AG04450 (cell line): ENCODE data around the gene RHBDF1. TPM values are rescaled to one million over a fixed set of nuclear protein-coding genes. Genes with fewer than 3 reads are reported as not detected.

Experiments used
- CTCF ChIA-PET: fragments of 300-600, 350-600 bp; formaldehyde crosslinking; extraction: SDS; loops from one replicate; lab custom pipeline; 2022; ENCODE audit warnings: antibody characterized with exemption, inconsistent platforms; lab: Charles Lee
- POLR2A ChIA-PET: fragments of 350-600 bp; formaldehyde crosslinking; extraction: SDS; loops from one replicate; lab custom pipeline; 2021; ENCODE audit warnings: antibody characterized with exemption, inconsistent platforms; lab: Yijun Ruan, JAX
- DNase-seq: peaks from one replicate; pipeline ENCODE4 v3.0.0-alpha.2; 2011; ENCODE audit warnings: low read depth, low spot score
- H3K27ac ChIP-seq: one replicate; pipeline ENCODE4 v1.5.1; 2012; ENCODE audit warnings: low read depth, low read length, control low read depth
- H3K27me3 ChIP-seq: one replicate; pipeline ENCODE4 v1.6.0; 2012; ENCODE audit warnings: low read length; ENCODE audit not compliant: control insufficient read depth, insufficient read depth
- H3K4me3 ChIP-seq: 2 replicates; pipeline ENCODE4 v1.5.1; 2011; ENCODE audit warnings: mild to moderate bottlenecking, low read depth, low read length, control low read depth
- H3K9me3 ChIP-seq: 2 replicates; pipeline ENCODE4 v1.5.1; 2012; ENCODE audit warnings: low read length; ENCODE audit not compliant: control insufficient read depth, insufficient read depth
- CTCF ChIP-seq: IDR thresholded peaks from 2 replicates; pipeline ENCODE4 v1.5.1; 2011; ENCODE audit warnings: low read depth, low read length, control low read depth, inconsistent platforms
- polyA plus RNA-seq: library from polyadenylated mRNA; depleted of rRNA; stranded (reverse); fragments of >200 nt; gene quantifications from 2 replicates; pipeline ENCODE4 v1.2.3, GENCODE V29; 2011

Gene RHBDF1
- polyA plus RNA-seq, 1 experiment = 50.2 TPM

- ChIA-PET CTCF (interaction anchor here (0.5 to 0.9 kb wide), 2 partner anchors 47 to 145 kb away, joined by 3 to 7 read pairs; no protein-coding TSS in a partner anchor), POLR2A (interaction anchor here (1.1 kb wide), 1 partner anchor 240 kb away, joined by 3 read pairs; the partner anchor contains the start of gene AXIN1)
- no peak for DNase-seq
- Histone ChIP-seq H3K27me3 (no peaks in the 10 kb centered on the region), H3K9me3 (no peaks in the 10 kb centered on the region), H3K4me3 (no peak overlapping the region), H3K27ac (no peak overlapping the region)
- no peak for TF ChIP-seq CTCF
Observed at GRCh38 chr16:112153-112840, 39.9 kb upstream of the RHBDF1 start.

GRCh38 chr16:106623-107324 lies 34.3 kb upstream of the RHBDF1 start:
- ChIA-PET CTCF (interaction anchor here (0.6 to 4.2 kb wide), 37 partner anchors 9 to 259 kb away, joined by 3 to 89 read pairs (median 5); partner anchors contain the start of gene HBQ1), POLR2A (interaction anchor here (0.6 to 1.3 kb wide), 3 partner anchors 22 to 118 kb away, joined by 3 to 5 read pairs (median 3); partner anchors contain the start of gene HBQ1)
- H3K27ac ChIP-seq = no peak overlapping the region
- H3K9me3 ChIP-seq = no peaks in the 10 kb centered on the region
- TF ChIP-seq CTCF = peak; percentile 86
- DNase-seq = peak; percentile 74
- no peaks in the 10 kb centered on the region for H3K27me3 ChIP-seq
- H3K4me3 ChIP-seq = no peak overlapping the region

GRCh38 chr16:105521-105920 lies 33.1 kb upstream of the RHBDF1 start:
- H3K27me3 ChIP-seq = no peaks in the 10 kb centered on the region
- CTCF ChIA-PET = interaction anchor here (2.0 to 4.2 kb wide), 7 partner anchors 9 to 256 kb away, joined by 7 to 89 read pairs (median 32); partner anchors contain the start of gene HBQ1
- TF ChIP-seq CTCF = no peak
- no peaks in the 10 kb centered on the region for H3K9me3 ChIP-seq
- POLR2A ChIA-PET = no interaction called here
- no peak overlapping the region for H3K4me3 ChIP-seq
- no peak for DNase-seq
- no peak overlapping the region for H3K27ac ChIP-seq

GRCh38 chr16:104928-105327 lies 32.5 kb upstream of the RHBDF1 start:
- DNase-seq = no peak
- no peaks in the 10 kb centered on the region for H3K9me3 ChIP-seq
- CTCF ChIA-PET = interaction anchor here (1.2 to 4.2 kb wide), 5 partner anchors 9 to 257 kb away, joined by 3 to 89 read pairs (median 5); partner anchors contain the start of gene HBQ1
- POLR2A ChIA-PET = no interaction called here
- H3K27ac ChIP-seq = no peak overlapping the region
- TF ChIP-seq CTCF = no peak
- no peak overlapping the region for H3K4me3 ChIP-seq
- H3K27me3 ChIP-seq = no peaks in the 10 kb centered on the region
